ENCODE data around the gene HSPB8.

The HSPB8 gene

GRCh38 chr12:119178544-119179334, at the start of gene HSPB8:
Gene HSPB8 (plus strand): TSS chr12:119178931. CDS start chr12:119179313, 382 bp downstream.
- H3K9me3 ChIP-seq, result no peaks in the 10 kb centered on the region
- no peaks in the 10 kb centered on the region for H3K36me3 ChIP-seq
- H3K27ac ChIP-seq, result no peak within 1 kb of the TSS
- H3K4me1 ChIP-seq (ENCODE audit: control insufficient read depth in 1 of 2, insufficient read depth in 1 of 2, low read depth in 1 of 2, low read length in 1 of 2), result no peaks in the 10 kb centered on the region
- no peak within 1 kb of the TSS for H3K4me3 ChIP-seq (ENCODE audit: low read depth in 1 of 2, low read length in 1 of 2)
- TF ChIP-seq CTCF (IDR thresholded peaks at IDR 0.05), result no peak
- H3K27me3 ChIP-seq, result peaks cover 37% of the 10 kb centered on the region

- no peak for TF ChIP-seq CTCF (IDR thresholded peaks at IDR 0.05)
Observed at GRCh38 chr12:119129827-119130434, 48.8 kb upstream of the HSPB8 start.

GRCh38 chr12:119130523-119130922, 48.2 kb upstream of the HSPB8 start:
- TF ChIP-seq CTCF (IDR thresholded peaks at IDR 0.05), result no peak
- no peaks in the 10 kb centered on the region for H3K4me1 ChIP-seq (ENCODE audit: control insufficient read depth in 1 of 2, insufficient read depth in 1 of 2, low read depth in 1 of 2, low read length in 1 of 2)

More at GRCh38 chr12:119129827-119130434, 48.8 kb upstream of the HSPB8 start:
- Histone ChIP-seq H3K27me3 (no peaks in the 10 kb centered on the region), H3K27ac (no peak overlapping the region), H3K4me3 (ENCODE audit: low read depth in 1 of 2, low read length in 1 of 2) (no peak overlapping the region), H3K4me1 (ENCODE audit: control insufficient read depth in 1 of 2, insufficient read depth in 1 of 2, low read depth in 1 of 2, low read length in 1 of 2) (no peaks in the 10 kb centered on the region), H3K9me3 (no peaks in the 10 kb centered on the region), H3K36me3 (no peaks in the 10 kb centered on the region)

GRCh38 chr12:119134284-119135072, 44.3 kb upstream of the HSPB8 start:
- no peaks in the 10 kb centered on the region for H3K36me3 ChIP-seq
- H3K4me3 ChIP-seq (ENCODE audit: low read depth in 1 of 2, low read length in 1 of 2), result no peak overlapping the region
- H3K9me3 ChIP-seq, result no peaks in the 10 kb centered on the region
- H3K27ac ChIP-seq, result no peak overlapping the region
- no peaks in the 10 kb centered on the region for H3K4me1 ChIP-seq (ENCODE audit: control insufficient read depth in 1 of 2, insufficient read depth in 1 of 2, low read depth in 1 of 2, low read length in 1 of 2)
- no peaks in the 10 kb centered on the region for H3K27me3 ChIP-seq
- TF ChIP-seq CTCF (IDR thresholded peaks at IDR 0.05), result no peak

More at GRCh38 chr12:119130523-119130922, 48.2 kb upstream of the HSPB8 start:
- Histone ChIP-seq H3K27me3 (no peaks in the 10 kb centered on the region), H3K4me3 (ENCODE audit: low read depth in 1 of 2, low read length in 1 of 2) (no peak overlapping the region), H3K9me3 (no peaks in the 10 kb centered on the region), H3K27ac (no peak overlapping the region), H3K36me3 (no peaks in the 10 kb centered on the region)

- no peak for TF ChIP-seq CTCF (IDR thresholded peaks at IDR 0.05)
- H3K27me3 ChIP-seq, result no peaks in the 10 kb centered on the region
- H3K36me3 ChIP-seq, result no peaks in the 10 kb centered on the region
- H3K9me3 ChIP-seq, result no peaks in the 10 kb centered on the region
- no peaks in the 10 kb centered on the region for H3K4me1 ChIP-seq (ENCODE audit: control insufficient read depth in 1 of 2, insufficient read depth in 1 of 2, low read depth in 1 of 2, low read length in 1 of 2)
- H3K4me3 ChIP-seq (ENCODE audit: low read depth in 1 of 2, low read length in 1 of 2), result no peak overlapping the region
- H3K27ac ChIP-seq, result no peak overlapping the region
Observed at GRCh38 chr12:119136811-119137410, 41.8 kb upstream of the HSPB8 start.

All from neutrophil (primary cell).